Endothelial cell (in vitro differentiated cells): ENCODE results near the gene HABP4. TPM values are rescaled to one million over a fixed set of nuclear protein-coding genes. Genes with fewer than 3 reads are reported as not detected.

Experiments
- DNase-seq: peaks from one replicate; pipeline ENCODE4 v3.0.0; 2021; ENCODE audit warnings: low spot score
- H3K27ac Mint-ChIP-seq: one replicate; pipeline ENCODE4 v1.8.0; 2021; ENCODE audit warnings: mixed read lengths, inconsistent platforms; ENCODE audit not compliant: unreplicated experiment
- H3K27me3 Mint-ChIP-seq: one replicate; pipeline ENCODE4 v1.8.0; 2021; ENCODE audit warnings: mild to moderate bottlenecking, moderate library complexity, mixed read lengths, inconsistent platforms; ENCODE audit not compliant: unreplicated experiment
- H3K36me3 Mint-ChIP-seq: one replicate; pipeline ENCODE4 v1.8.0; 2021; ENCODE audit warnings: mild to moderate bottlenecking, low read depth, mixed read lengths, inconsistent platforms; ENCODE audit not compliant: unreplicated experiment
- H3K4me1 Mint-ChIP-seq: one replicate; pipeline ENCODE4 v1.8.0; 2021; ENCODE audit warnings: mild to moderate bottlenecking, mixed read lengths, inconsistent platforms; ENCODE audit not compliant: unreplicated experiment
- H3K4me3 Mint-ChIP-seq: one replicate; pipeline ENCODE4 v1.8.0; 2021; ENCODE audit warnings: mild to moderate bottlenecking, mixed read lengths, inconsistent platforms; ENCODE audit not compliant: unreplicated experiment
- H3K9me3 Mint-ChIP-seq: one replicate; pipeline ENCODE4 v1.8.0; 2021; ENCODE audit warnings: mixed read lengths, inconsistent platforms; ENCODE audit not compliant: unreplicated experiment
- CTCF ChIP-seq: fragments of 200-600 bp; sonication (generic); IDR thresholded peaks from one replicate; pipeline ENCODE4 v1.5.0; 2021; ENCODE audit warnings: antibody characterized with exemption; ENCODE audit not compliant: unreplicated experiment
- total RNA-seq: library from RNA; stranded (reverse); fragmentation: NEBNext Ultra II Directional; extraction: Animal tissue kit (Norgen Biotek cat#: 25700); gene quantifications from one replicate; pipeline ENCODE4 v1.2.1, GENCODE V29; 2021; ENCODE audit not compliant: unreplicated experiment

Gene HABP4
- total RNA-seq, 1 donor from 2014 or later = 7.5 TPM

DNA sequence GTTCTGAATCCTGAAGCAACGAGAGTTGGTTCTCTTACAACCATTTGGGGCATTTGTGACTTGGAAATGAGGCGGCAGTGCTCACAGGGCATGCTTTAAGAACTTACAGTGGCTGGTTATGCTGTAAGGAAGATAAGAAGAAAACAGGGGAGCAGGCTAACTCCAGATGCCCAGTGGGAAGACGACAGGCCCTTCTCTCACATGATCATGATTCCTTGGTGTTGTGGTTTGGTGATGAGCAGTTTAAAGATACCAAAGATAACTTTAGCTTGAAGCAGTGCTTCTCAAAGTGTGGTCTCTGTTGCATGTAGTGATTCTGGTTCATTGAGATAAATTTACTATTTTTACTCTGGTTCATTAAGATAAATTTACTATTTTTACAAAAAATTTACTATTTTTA lies 2.6 kb upstream of the HABP4 start:
- H3K27ac Mint-ChIP-seq = no peak overlapping the region
- TF ChIP-seq CTCF = no peak

GRCh38 chr9:96448546-96449170 lies 1.3 kb upstream of the HABP4 start:
- Mint-ChIP-seq H3K27me3 (peaks cover 6% of the 10 kb centered on the region), H3K9me3 (no peaks in the 10 kb centered on the region), H3K4me1 (peaks cover 6% of the 10 kb centered on the region), H3K4me3 (peak overlapping the region; percentile 86), H3K27ac (no peak overlapping the region), H3K36me3 (peaks cover 4% of the 10 kb centered on the region)
- DNase-seq = no peak
- TF ChIP-seq CTCF = no peak

More for the DNA sequence above, 2.6 kb upstream of the HABP4 start:
- no peak for DNase-seq
- H3K27me3 Mint-ChIP-seq = peaks cover 6% of the 10 kb centered on the region
- H3K4me3 Mint-ChIP-seq = no peak overlapping the region
- no peaks in the 10 kb centered on the region for H3K9me3 Mint-ChIP-seq
- peaks cover 6% of the 10 kb centered on the region for H3K4me1 Mint-ChIP-seq
- peaks cover 4% of the 10 kb centered on the region for H3K36me3 Mint-ChIP-seq

DNA sequence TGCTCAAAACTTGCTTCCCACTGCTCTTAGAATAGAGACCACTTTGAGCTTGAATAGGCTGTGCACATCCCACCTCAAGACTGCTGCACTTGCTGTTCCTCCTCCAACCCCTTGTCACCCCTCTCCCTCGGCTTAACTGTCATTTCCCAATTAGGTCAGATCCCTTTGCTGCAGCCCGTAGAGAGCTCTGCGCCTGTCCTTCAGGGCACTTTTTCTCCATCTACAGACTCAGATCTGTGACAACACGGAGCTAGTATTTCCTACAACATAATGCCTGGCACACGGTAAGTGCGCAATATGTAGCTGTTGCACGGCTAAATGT lies 485 bp upstream of the HABP4 start:
- no peak for TF ChIP-seq CTCF
- Mint-ChIP-seq H3K27me3 (peaks cover 6% of the 10 kb centered on the region), H3K36me3 (peaks cover 4% of the 10 kb centered on the region), H3K9me3 (no peaks in the 10 kb centered on the region), H3K4me3 (peak overlapping the region; percentile 86), H3K4me1 (peaks cover 6% of the 10 kb centered on the region), H3K27ac (peak overlapping the region; percentile 3)
- DNase-seq = no peak

DNA sequence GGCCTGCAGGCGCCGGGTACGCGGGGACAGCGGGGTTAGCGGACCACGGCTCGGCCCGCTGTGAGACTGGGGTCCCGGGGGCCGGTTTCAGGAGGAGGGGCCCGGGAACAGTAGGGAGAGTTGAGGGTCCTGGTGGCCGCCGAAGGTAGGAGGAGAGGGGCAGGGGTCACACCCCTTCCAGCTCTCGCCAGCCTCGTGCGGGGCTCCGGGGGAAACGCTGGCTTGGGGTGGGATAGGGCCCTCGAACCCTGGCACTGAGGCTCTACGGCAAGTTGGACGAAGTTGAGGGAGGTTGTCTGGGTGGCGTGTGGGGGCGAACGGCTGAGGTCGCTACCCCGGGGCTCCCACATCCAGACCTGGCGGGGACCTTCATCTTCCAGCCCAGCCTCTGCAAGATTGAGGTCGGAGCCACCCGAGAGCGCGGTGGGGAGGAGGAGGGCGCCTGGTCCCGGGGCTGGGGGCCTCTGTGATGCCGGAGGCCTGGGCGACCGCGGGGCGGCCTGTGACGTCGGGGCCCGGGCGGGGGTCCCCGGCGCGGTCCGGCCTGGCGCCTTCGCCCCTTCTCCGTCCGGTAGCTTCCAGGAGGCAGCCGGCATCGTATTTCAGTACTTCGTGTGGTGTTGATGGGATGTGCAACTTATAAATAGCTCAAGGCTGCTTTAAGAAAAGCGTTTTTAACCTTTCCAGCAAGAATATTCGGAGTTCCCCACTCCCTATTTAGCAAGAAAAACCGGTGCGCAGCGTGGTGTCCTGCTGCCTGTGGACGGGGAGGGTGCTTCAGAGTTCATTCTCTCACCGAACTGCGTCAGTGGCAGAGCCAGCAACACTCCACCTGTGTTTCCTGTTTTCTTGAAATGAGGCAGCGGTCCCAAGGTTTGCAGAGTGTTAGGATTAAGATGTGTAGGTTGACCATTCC lies 902 bp downstream of the HABP4 start:
- peak; percentile 22 for DNase-seq
- Mint-ChIP-seq H3K36me3 (peaks cover 4% of the 10 kb centered on the region), H3K4me3 (peak overlapping the region; percentile 90), H3K27ac (no peak overlapping the region), H3K27me3 (peaks cover 6% of the 10 kb centered on the region), H3K9me3 (no peaks in the 10 kb centered on the region), H3K4me1 (peaks cover 6% of the 10 kb centered on the region)
- no peak for TF ChIP-seq CTCF

- no peak for TF ChIP-seq CTCF
- Mint-ChIP-seq H3K27ac (no peak overlapping the region), H3K36me3 (peaks cover 8% of the 10 kb centered on the region), H3K27me3 (peaks cover 6% of the 10 kb centered on the region), H3K9me3 (no peaks in the 10 kb centered on the region), H3K4me3 (no peak overlapping the region), H3K4me1 (peaks cover 6% of the 10 kb centered on the region)
- no peak for DNase-seq
Measured at GRCh38 chr9:96453625-96454024, 3.7 kb downstream of the HABP4 start.
